LNCaP clone FGC (cell line): ENCODE measurements around the gene DIAPH3.
A peak's percentile ranks its signal among the peaks of the same experiment; 100 is the strongest.

Experiments used
- DNase-seq: peaks from one replicate; pipeline ENCODE4 v3.0.0-alpha.2; 2011; ENCODE audit warnings: low read depth
- H3K4me3 ChIP-seq: 2 replicates; pipeline ENCODE4 v1.5.1; 2011; ENCODE audit warnings: mild to moderate bottlenecking, low read depth, low read length, control low read depth
- CTCF ChIP-seq: IDR thresholded peaks from 2 replicates; pipeline ENCODE4 v1.5.1; 2012; ENCODE audit warnings: mild to moderate bottlenecking; ENCODE audit not compliant: control insufficient read depth, insufficient read depth; ENCODE audit errors: extremely low read depth

Gene DIAPH3

GRCh38 chr13:59771272-59771671 lies 392.5 kb downstream of the DIAPH3 start:
- DNase-seq: no peak
- H3K4me3 ChIP-seq: no peak overlapping the region
- TF ChIP-seq CTCF: peak; percentile 69

GRCh38 chr13:59770451-59770850 lies 393.3 kb downstream of the DIAPH3 start:
- no peak for DNase-seq
- no peak overlapping the region for H3K4me3 ChIP-seq
- no peak for TF ChIP-seq CTCF

- DNase-seq: no peak
- no peak for TF ChIP-seq CTCF
- H3K4me3 ChIP-seq: no peak overlapping the region
These were observed 397.5 kb downstream of the DIAPH3 start for GRCh38 chr13:59766236-59766635.

- no peak overlapping the region for H3K4me3 ChIP-seq
- DNase-seq: no peak
- TF ChIP-seq CTCF: no peak
These were observed 408.0 kb downstream of the DIAPH3 start for GRCh38 chr13:59755632-59756290.

GRCh38 chr13:59754411-59754810 lies 409.3 kb downstream of the DIAPH3 start:
- no peak for TF ChIP-seq CTCF
- no peak for DNase-seq
- no peak overlapping the region for H3K4me3 ChIP-seq

GRCh38 chr13:59750860-59751259 lies 412.9 kb downstream of the DIAPH3 start:
- no peak for TF ChIP-seq CTCF
- H3K4me3 ChIP-seq: no peak overlapping the region
- DNase-seq: no peak

GRCh38 chr13:59748046-59748445 lies 415.7 kb downstream of the DIAPH3 start:
- no peak overlapping the region for H3K4me3 ChIP-seq
- no peak for DNase-seq
- no peak for TF ChIP-seq CTCF
